ENCODE results near the gene RTL10. TPM values are rescaled to one million over a fixed set of nuclear protein-coding genes. Genes with fewer than 3 reads are reported as not detected.

RTL10 gene
- total and polyA plus RNA-seq, 10 of the 15 experiments (the other 5 are each of a cell fraction or from before 2014, with no cell fraction given): 5.3 to 18.1 (median 10.3) TPM

DNA sequence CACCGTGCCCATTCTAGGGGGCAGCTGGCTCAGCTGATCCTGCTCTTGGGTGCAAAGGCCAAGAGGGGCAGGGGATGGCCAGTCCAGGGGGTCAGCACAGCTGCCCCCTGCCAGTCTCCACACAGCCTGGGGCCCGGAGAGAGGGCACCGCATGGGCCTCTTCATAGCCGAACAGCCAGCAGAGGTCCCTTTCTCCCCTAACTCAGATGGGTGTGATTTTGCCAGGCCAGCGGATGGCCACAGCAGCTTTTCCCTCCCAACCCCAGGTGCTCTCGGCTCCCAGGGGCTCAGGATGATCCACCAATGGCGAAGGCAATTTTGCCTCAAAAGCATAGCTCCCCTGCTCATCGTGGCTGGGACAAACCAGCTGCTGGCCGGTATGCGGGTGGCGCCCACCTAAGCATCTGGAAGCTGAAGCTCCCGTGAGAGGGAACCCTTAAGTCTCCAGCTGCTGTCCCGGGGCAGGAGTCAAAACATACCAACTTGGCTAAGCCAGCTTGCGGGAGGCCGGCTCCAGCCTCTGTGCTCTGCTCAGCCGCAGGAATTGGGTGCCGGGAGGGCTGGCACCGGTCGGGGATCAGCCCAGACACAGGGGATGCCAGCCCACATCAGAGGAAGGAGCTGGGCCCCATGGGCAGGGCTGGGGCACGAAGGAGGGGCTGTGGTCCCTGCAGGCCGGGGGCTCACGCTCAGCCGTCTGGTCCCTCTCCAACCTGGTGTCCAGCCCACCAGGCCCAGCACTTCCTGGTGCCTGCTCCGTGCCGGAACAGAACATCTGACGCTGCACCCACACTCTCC, 30.5 kb upstream of the RTL10 start (continued):
- TF ChIP-seq, protein P1, sequence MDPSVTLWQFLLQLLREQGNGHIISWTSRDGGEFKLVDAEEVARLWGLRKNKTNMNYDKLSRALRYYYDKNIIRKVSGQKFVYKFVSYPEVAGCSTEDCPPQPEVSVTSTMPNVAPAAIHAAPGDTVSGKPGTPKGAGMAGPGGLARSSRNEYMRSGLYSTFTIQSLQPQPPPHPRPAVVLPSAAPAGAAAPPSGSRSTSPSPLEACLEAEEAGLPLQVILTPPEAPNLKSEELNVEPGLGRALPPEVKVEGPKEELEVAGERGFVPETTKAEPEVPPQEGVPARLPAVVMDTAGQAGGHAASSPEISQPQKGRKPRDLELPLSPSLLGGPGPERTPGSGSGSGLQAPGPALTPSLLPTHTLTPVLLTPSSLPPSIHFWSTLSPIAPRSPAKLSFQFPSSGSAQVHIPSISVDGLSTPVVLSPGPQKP (IDR thresholded peaks at IDR 0.05; ENCODE audit: low read depth, low read length): no peak
- TF ChIP-seq NFXL1 (IDR thresholded peaks at IDR 0.05; ENCODE audit: borderline replicate concordance) (no peak), POU2F2 (IDR thresholded peaks at IDR 0.05; ENCODE audit: borderline replicate concordance, low read depth, low read length) (no peak), SIX5 (IDR thresholded peaks at IDR 0.05; ENCODE audit: low read depth, low read length, severe bottlenecking) (no peak), STAT1 (conservative IDR thresholded peaks at IDR 0.05) (no peak), CBX5 (IDR thresholded peaks at IDR 0.05; ENCODE audit: low read depth) (no peak)
- TF ChIP-seq, protein P2, sequence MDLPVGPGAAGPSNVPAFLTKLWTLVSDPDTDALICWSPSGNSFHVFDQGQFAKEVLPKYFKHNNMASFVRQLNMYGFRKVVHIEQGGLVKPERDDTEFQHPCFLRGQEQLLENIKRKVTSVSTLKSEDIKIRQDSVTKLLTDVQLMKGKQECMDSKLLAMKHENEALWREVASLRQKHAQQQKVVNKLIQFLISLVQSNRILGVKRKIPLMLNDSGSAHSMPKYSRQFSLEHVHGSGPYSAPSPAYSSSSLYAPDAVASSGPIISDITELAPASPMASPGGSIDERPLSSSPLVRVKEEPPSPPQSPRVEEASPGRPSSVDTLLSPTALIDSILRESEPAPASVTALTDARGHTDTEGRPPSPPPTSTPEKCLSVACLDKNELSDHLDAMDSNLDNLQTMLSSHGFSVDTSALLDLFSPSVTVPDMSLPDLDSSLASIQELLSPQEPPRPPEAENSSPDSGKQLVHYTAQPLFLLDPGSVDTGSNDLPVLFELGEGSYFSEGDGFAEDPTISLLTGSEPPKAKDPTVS (IDR thresholded peaks at IDR 0.05; ENCODE audit: low read depth, low read length): no peak
- TF ChIP-seq, protein P3, sequence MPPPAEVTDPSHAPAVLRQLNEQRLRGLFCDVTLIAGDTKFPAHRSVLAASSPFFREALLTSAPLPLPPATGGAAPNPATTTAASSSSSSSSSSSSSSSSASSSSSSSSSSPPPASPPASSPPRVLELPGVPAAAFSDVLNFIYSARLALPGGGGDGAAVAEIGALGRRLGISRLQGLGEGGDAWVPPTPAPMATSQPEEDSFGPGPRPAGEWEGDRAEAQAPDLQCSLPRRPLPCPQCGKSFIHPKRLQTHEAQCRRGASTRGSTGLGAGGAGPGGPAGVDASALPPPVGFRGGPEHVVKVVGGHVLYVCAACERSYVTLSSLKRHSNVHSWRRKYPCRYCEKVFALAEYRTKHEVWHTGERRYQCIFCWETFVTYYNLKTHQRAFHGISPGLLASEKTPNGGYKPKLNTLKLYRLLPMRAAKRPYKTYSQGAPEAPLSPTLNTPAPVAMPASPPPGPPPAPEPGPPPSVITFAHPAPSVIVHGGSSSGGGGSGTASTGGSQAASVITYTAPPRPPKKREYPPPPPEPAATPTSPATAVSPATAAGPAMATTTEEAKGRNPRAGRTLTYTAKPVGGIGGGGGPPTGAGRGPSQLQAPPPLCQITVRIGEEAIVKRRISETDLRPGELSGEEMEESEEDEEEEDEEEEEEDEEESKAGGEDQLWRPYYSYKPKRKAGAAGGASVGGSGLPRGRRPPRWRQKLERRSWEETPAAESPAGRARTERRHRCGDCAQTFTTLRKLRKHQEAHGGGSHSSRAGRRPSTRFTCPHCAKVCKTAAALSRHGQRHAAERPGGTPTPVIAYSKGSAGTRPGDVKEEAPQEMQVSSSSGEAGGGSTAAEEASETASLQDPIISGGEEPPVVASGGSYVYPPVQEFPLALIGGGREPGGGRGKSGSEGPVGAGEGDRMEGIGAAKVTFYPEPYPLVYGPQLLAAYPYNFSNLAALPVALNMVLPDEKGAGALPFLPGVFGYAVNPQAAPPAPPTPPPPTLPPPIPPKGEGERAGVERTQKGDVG (CRISPR knock-in tag; IDR thresholded peaks at IDR 0.05): no peak
- TF ChIP-seq, protein P4, sequence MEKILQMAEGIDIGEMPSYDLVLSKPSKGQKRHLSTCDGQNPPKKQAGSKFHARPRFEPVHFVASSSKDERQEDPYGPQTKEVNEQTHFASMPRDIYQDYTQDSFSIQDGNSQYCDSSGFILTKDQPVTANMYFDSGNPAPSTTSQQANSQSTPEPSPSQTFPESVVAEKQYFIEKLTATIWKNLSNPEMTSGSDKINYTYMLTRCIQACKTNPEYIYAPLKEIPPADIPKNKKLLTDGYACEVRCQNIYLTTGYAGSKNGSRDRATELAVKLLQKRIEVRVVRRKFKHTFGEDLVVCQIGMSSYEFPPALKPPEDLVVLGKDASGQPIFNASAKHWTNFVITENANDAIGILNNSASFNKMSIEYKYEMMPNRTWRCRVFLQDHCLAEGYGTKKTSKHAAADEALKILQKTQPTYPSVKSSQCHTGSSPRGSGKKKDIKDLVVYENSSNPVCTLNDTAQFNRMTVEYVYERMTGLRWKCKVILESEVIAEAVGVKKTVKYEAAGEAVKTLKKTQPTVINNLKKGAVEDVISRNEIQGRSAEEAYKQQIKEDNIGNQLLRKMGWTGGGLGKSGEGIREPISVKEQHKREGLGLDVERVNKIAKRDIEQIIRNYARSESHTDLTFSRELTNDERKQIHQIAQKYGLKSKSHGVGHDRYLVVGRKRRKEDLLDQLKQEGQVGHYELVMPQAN (conservative IDR thresholded peaks at IDR 0.05): no peak
